ENCODE results near the gene DPM2.

DNA sequence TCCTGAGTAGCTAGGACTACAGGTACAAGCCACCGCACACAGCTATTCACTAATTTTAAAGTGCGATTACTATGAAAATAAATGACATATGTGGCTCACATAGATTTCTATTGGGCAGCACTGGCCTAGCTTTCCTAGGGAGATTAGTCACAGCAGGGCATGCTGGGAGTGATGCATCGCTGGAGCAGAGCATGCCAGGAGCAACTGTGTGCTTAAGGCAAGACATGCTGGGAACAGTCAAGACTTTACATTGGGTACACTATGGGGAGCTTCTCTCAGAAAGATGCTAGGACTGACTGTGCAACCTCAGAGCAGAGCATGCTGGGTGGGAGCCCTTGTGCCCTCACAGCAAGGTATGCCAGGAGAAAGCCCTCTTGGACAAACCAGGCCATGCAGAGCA lies 47.6 kb downstream of the DPM2 start:
- TF ChIP-seq HDGF (IDR thresholded peaks at IDR 0.05; ENCODE audit: borderline replicate concordance) (no peak), FOXK2 (IDR thresholded peaks at IDR 0.05) (no peak), L3MBTL2 (conservative IDR thresholded peaks at IDR 0.05) (no peak)

Measured in HEK293T (cell line).